ENCODE results near the gene CTNND2. TPM values are rescaled to one million over a fixed set of nuclear protein-coding genes. Genes with fewer than 3 reads are reported as not detected.

Gene CTNND2
- total and polyA plus RNA-seq, 10 of the 15 experiments (the other 5 are each of a cell fraction or from before 2014, with no cell fraction given) = 0.02 to 0.16 (median 0.04) TPM; not detected in 7

GRCh38 chr5:11385251-11385900 is 518.9 kb downstream of the CTNND2 start (continued):
- TF ChIP-seq SPI1 (IDR thresholded peaks at IDR 0.05; ENCODE audit: borderline replicate concordance, insufficient read depth, low read depth, low read length) = no peak
- TF ChIP-seq, protein P1, sequence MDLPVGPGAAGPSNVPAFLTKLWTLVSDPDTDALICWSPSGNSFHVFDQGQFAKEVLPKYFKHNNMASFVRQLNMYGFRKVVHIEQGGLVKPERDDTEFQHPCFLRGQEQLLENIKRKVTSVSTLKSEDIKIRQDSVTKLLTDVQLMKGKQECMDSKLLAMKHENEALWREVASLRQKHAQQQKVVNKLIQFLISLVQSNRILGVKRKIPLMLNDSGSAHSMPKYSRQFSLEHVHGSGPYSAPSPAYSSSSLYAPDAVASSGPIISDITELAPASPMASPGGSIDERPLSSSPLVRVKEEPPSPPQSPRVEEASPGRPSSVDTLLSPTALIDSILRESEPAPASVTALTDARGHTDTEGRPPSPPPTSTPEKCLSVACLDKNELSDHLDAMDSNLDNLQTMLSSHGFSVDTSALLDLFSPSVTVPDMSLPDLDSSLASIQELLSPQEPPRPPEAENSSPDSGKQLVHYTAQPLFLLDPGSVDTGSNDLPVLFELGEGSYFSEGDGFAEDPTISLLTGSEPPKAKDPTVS (IDR thresholded peaks at IDR 0.05; ENCODE audit: low read depth, low read length) = no peak
- TF ChIP-seq ZZZ3 (IDR thresholded peaks at IDR 0.05; ENCODE audit: control insufficient read depth, insufficient read length, low read depth) = no peak
- no peak for TF ChIP-seq CHD4 (IDR thresholded peaks at IDR 0.05)
- no peak for TF ChIP-seq LARP7 (IDR thresholded peaks at IDR 0.05)

DNA sequence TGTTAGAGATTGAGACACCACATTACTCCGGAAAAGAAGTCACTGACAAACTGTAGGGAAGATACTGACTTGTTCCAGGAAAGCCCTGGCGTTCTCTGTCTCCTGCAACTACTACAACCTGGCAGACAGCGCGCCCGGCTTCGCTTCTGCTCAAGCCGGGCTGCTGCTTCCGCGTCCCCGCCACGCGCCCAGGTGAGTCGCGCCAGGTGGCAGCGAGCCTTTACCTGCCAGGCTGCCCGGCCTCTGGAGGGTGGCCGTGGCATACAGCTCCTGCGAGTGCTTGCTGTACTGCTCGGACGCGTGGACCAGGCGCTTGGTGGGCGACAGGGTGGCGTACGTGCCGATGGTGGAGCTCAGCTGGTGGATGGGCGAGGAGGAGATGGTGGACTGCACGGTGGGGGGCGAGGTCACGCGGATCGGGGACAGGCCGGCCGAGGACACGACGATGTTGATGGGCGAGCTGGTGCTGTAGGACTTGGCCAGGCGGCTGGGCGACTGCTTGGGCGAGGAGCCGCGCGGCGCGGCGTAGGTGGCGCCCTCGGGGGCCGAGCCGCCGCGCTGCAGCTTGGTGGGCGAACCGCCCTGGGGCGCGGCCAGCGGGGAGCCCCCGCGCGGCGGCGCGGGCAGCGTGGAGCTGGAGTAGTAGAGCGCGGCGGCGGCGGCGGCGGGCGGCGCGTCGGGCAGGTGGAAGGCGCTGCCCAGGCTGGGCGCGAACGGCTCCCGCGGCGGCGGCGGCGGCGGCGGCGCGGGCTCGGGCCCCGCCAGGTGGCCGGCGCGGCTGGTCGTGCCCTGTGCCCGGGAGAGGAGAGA is 519.6 kb downstream of the CTNND2 start:
- 47% methylated on average over 55 of the region's 96 CpGs for WGBS (ENCODE audit: insufficient coverage, insufficient replicate concordance, low lambda C conversion rate, missing lambda C conversion rate)
- no peaks in the 10 kb centered on the region for H3K9me3 ChIP-seq (replicated peaks; ENCODE audit: control insufficient read depth, insufficient read depth, low read length)
- no peak overlapping the region for H3K27ac ChIP-seq (ENCODE audit: control insufficient read depth, insufficient read depth)
- in situ Hi-C loops (cut with MboI) = no loop called here
- H3K4me3 ChIP-seq = no peak overlapping the region
- H3K4me1 ChIP-seq (ENCODE audit: control insufficient read depth, insufficient read depth, low read length) = no peaks in the 10 kb centered on the region
- intact Hi-C loops (cut with micrococcal nuclease; ENCODE audit: unreplicated experiment) = no loop called here
- POLR2A ChIA-PET = no interaction called here
- ATAC-seq (no peak), DNase-seq (ENCODE audit: low read depth, low spot score) (no peak), FAIRE-seq (no peak)
- H2AFZ ChIP-seq (ENCODE audit: control insufficient read depth, low read depth, low read length) = no peak overlapping the region
- H3K27me3 ChIP-seq (replicated peaks in 1 of 2; ENCODE audit: control insufficient read depth in 2 of 2, insufficient read depth in 2 of 2, low read length in 1 of 2) = peaks cover 3 to 8% of the 10 kb centered on the region in 2 experiments; a peak in 3 of 4 replicates
- no peak overlapping the region for H3K9ac ChIP-seq (ENCODE audit: control insufficient read depth, insufficient read depth, low read length)
- H3K36me3 ChIP-seq (ENCODE audit: control insufficient read depth in 2 of 2, insufficient read depth in 2 of 2, low read length in 1 of 2) = no peaks in the 10 kb centered on the region
- H3K79me2 ChIP-seq (ENCODE audit: control insufficient read depth, insufficient read depth, low read length) = no peaks in the 10 kb centered on the region
- H4K20me1 ChIP-seq (ENCODE audit: control insufficient read depth, insufficient read depth) = no peaks in the 10 kb centered on the region
- CTCF ChIA-PET = no interaction called here
- TF ChIP-seq CHD4 (IDR thresholded peaks at IDR 0.05) (no peak), CBX3 (IDR thresholded peaks at IDR 0.05; ENCODE audit: borderline replicate concordance, low read depth) (no peak)
- RAD21 ChIA-PET (ENCODE audit: unreplicated experiment) = no interaction called here
- no peak overlapping the region for H3K4me2 ChIP-seq (ENCODE audit: control insufficient read depth, insufficient read depth)
- SMC1A ChIA-PET (ENCODE audit: uncharacterized antibody, unreplicated experiment) = no interaction called here
- BruUV-seq (replicated peaks) = no TSS peak

All from GM12878 (cell line).